SU-DHL-6 (cell line): ENCODE measurements around the gene CRYGS.

Source experiments
- CTCF ChIP-seq: fragments of 200-600 bp; sonication (generic); IDR thresholded peaks from one replicate; pipeline ENCODE4 v1.5.1; 2017; ENCODE audit warnings: antibody characterized with exemption, mild to moderate bottlenecking, low read length, moderate library complexity; ENCODE audit not compliant: insufficient read depth, poor library complexity, severe bottlenecking
- EZH2phosphoT487 ChIP-seq: fragments of 200-600 bp; sonication (generic), shearing (Covaris generic); conservative IDR thresholded peaks from 2 replicates; pipeline ENCODE4 v1.6.1; 2018; ENCODE audit warnings: mild to moderate bottlenecking, antibody characterized with exemption, low read length, moderate library complexity, mixed read lengths

DNA sequence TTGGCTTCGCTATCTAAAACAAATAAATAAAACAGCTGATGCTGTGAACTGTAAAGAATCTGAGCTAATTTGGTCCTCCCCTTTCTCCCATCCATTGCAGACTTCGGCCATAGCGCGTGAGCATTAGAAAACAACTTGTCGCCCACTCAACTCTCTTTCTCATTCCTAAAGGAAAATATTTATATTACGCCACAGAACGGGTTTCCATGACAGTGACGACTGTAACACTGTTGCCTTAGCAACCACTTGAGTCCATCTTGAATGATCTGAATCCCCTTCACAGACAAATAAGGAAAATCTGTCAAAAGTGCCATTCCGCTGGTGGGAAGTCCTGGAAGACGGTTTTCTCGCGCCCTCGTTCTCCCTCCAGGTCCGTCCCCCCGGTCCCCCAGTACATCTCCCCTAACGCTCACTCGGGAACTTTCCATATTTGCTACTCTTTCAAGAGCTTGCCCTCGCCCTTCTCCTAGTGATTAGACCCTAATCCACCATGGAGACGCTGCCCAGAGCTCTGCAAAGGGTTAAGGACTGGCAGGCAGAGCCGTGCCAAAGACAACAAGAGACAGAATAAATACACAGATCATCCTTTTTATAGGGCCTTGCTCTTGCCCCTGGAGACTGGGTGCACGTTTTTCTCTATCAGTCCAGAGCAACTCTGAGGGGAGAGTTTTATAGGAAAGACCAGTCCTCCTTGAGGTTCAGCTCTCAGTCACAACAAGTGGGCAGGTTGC is 50.5 kb downstream of the CRYGS start:
- TF ChIP-seq CTCF (no peak), EZH2phosphoT487 (no peak)
